Psoas muscle (tissue), 8 donors: Measurements from ENCODE around the gene MARK2. TPM values are rescaled to one million over a fixed set of nuclear protein-coding genes. Genes with fewer than 3 reads are reported as not detected.

Experiments used
- ATAC-seq, 4 donors: fragments of 200-7000 bp; cut with Tn5 transposase; one replicate each; pipeline ENCODE4 v1.9.1; 2020; ENCODE audit warnings: moderate library complexity in 3 of 4, mild to moderate bottlenecking in 2 of 4
- DNase-seq, 2 donors: peaks; one replicate each; pipeline ENCODE4 v3.0.0-alpha.2; 2020
- H3K27ac ChIP-seq: fragments of 200-600 bp; one replicate; pipeline ENCODE4 v1.8.0; 2022
- H3K27me3 ChIP-seq, 3 donors: fragments of 200-600 bp in 1 of 3; one replicate each; pipeline versions ENCODE4 v1.6.1 to v1.8.0; 2013 to 2022; ENCODE audit warnings: low read length in 2 of 3, mild to moderate bottlenecking in 2 of 3, moderate library complexity in 1 of 3; ENCODE audit not compliant: insufficient read depth in 3 of 3
- H3K36me3 ChIP-seq, 2 donors: fragments of 200-600 bp in 1 of 2; one replicate each; pipeline versions ENCODE4 v1.6.1 to v1.8.0; 2013 to 2022; ENCODE audit warnings: low read depth in 1 of 2, mild to moderate bottlenecking in 1 of 2, moderate library complexity in 1 of 2; ENCODE audit not compliant: insufficient read depth in 1 of 2
- H3K4me1 ChIP-seq: fragments of 200-600 bp; one replicate; pipeline ENCODE4 v1.8.0; 2022
- H3K4me3 ChIP-seq: fragments of 200-600 bp; one replicate; pipeline ENCODE4 v1.8.0; 2022; ENCODE audit warnings: mild to moderate bottlenecking
- H3K9me3 ChIP-seq: fragments of 200-600 bp; one replicate; pipeline ENCODE4 v1.8.0; 2022
- CTCF ChIP-seq: fragments of 200-600 bp; IDR thresholded peaks from one replicate; pipeline ENCODE4 v1.8.0; 2022; ENCODE audit warnings: antibody characterized with exemption
- WGBS, 3 donors: extraction: QIAGEN DNeasy Blood & Tissue Kit; methylation state at CpG; one replicate each; pipeline versions ENCODE4 v1.1.6 to v1.1.7; 2013; 5-methylcytosine and 5-hydroxymethylcytosine counted together
- intact Hi-C, 2 donors: fragments of 100-400 bp; cut with DNase I; formaldehyde crosslinking; loops; one replicate each; pipeline versions ENCODE4 v1.11.0 to v1.14.2; 2022
- polyA plus RNA-seq, 3 donors: library from polyadenylated mRNA; stranded (reverse); fragments of 200-250 nt; gene quantifications; one replicate each; pipeline ENCODE4 v1.2.3, GENCODE V29; 2013
- total RNA-seq, 4 donors: library from RNA; stranded (reverse); fragmentation: NEBNext Ultra II Directional in 2 of 4; extraction: Animal tissue kit (Norgen Biotek cat#: 25700) in 2 of 4; gene quantifications; one replicate each; pipeline versions ENCODE4 v1.2.1 to v1.2.4, GENCODE V29; 2021 to 2023
- donor health status: healthy with polysubstance abuse.
- donor health status: DM: no; HTN: no; CAD: no; lungs with moderate emphysema.
- donor health status: Bipolar disorder and iron deficiency.
- donor health status: healthy.
- donor health status: DM: yes; HTN: yes; CAD: no.
- donor health status: DM: no; HTN: no; CAD: no.
- donor health status: DM: no; HTN: no; CAD: no.
- donor health status: DM: yes; HTN: yes; CAD: no.

Gene MARK2
- total and polyA plus RNA-seq, 7 donors = 11.7 to 24.9 (median 22.2) TPM

GRCh38 chr11:63911440-63911839, 72.5 kb downstream of the MARK2 start:
- intact Hi-C loops = no loop called here
- Histone ChIP-seq H3K27ac (no peak overlapping the region), H3K4me1 (peaks cover 7% of the 10 kb centered on the region), H3K9me3 (no peaks in the 10 kb centered on the region), H3K4me3 (no peak overlapping the region), H3K27me3 (no peaks in the 10 kb centered on the region), H3K36me3 (peaks cover 0 to 36% of the 10 kb centered on the region in 2 donors)
- WGBS, 3 donors = 52 to 77% (median 56%) methylated on average over 8 of the region's 8 CpGs
- TF ChIP-seq CTCF = no peak
- peak; percentile 27 to 66 for DNase-seq
- no peak for ATAC-seq

DNA sequence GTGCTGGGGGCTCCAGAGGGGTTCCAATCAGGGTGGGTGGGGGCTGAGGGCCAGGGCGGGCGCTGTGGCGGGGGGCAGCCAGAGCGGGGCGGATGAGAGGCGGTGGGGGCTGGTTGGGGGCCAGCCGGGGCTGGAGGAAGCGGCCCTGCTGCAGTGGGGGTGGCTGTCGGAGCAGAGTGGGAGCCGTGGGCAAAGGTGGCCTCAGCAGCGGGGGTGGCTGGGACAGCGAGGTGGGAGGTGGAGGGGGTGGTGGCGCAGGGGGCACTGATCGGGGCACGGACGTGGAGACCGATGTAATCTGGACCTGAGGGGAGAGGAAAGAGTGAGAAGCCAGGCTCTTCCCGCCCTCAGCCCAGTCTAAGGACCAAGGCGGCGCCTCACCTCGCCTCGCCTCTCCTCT, 73.0 kb downstream of the MARK2 start:
- H3K27me3 ChIP-seq = no peaks in the 10 kb centered on the region
- no peak for TF ChIP-seq CTCF
- ATAC-seq (no peak), DNase-seq (no peak)
- H3K9me3 ChIP-seq = no peaks in the 10 kb centered on the region
- no peak overlapping the region for H3K27ac ChIP-seq
- H3K36me3 ChIP-seq = peaks cover 0 to 32% of the 10 kb centered on the region in 2 donors
- peaks cover 9% of the 10 kb centered on the region for H3K4me1 ChIP-seq
- intact Hi-C loops = no loop called here
- WGBS, 3 donors = 88 to 91% (median 89%) methylated on average over 12 to 22 of the region's 22 CpGs
- H3K4me3 ChIP-seq = no peak overlapping the region

DNA sequence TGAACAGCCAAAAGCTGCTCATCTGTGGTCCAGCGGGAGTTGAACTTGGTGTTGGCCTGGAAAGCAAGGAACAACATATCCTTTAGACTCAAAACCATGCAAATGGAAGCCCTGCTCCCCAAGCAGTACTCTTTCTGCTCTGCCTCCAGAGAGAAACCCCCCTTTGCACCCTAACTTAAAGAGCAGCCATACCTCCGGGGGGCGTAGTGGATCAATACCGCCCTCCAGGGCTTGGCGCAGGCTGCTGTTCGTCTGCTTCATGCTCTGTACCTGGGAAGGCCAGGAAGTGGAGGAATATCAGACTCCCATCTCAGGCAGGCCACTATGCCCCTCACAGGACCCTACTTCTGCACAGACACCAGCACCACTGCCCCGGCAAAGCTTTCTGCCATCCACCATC, 73.8 kb downstream of the MARK2 start:
- intact Hi-C loops = no loop called here
- H3K4me1 ChIP-seq = peaks cover 13% of the 10 kb centered on the region
- H3K27me3 ChIP-seq = no peaks in the 10 kb centered on the region
- WGBS, 3 donors = 83 to 92% (median 87%) methylated on average over 7 of the region's 7 CpGs
- H3K4me3 ChIP-seq = no peak overlapping the region
- DNase-seq = no peak
- no peaks in the 10 kb centered on the region for H3K9me3 ChIP-seq
- H3K36me3 ChIP-seq = peaks cover 0 to 24% of the 10 kb centered on the region in 2 donors
- TF ChIP-seq CTCF = no peak
- ATAC-seq = no peak
- no peak overlapping the region for H3K27ac ChIP-seq

DNA sequence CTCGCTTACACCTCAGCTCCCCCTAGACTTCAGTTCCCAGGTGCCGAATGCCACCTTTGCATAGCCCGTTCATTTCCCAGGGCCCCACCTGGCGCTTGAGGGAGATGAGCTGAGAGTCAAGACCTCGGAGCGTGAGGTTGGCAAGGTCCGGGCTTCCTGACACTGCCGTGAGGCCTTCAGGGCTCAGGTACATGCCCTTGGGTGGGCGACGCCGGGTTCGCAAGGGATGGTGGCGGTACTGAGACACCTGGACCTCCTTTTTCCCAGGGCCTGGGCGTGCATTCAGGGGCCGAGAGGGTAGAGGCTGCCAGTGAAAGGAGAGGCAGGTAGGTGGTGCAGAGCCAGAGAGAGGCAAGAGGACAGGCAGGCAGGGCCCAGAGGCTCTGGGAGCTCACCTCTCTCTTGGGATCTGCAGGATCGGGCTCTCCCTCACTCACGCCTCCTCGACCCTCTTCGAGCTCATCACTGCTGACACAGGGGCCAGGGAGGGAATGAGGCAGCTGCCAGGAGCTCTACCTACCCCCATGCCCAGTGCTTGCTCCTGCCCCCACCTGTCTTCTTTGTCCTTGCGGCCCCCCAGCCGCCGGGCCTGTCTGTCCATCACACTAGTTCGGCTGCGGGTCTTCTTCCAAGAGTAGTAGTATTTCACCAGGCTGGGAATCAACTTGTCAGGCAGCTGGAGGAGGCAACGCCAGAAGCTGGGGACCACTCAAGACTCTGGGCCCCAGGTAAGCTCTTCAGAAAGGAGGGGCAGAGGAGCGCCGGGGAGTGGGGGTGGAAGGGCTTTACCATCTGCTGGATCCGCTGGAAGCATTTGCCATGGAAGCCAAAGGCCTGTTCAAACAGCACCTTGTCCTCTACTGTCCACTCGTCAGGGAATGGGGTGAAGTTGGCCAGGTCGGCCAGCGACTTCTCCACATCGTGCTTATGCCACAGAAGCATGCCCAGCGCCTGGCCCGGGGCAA, 75.2 kb downstream of the MARK2 start:
- no peaks in the 10 kb centered on the region for H3K9me3 ChIP-seq
- DNase-seq = no peak
- TF ChIP-seq CTCF = no peak
- H3K4me3 ChIP-seq = no peak overlapping the region
- H3K27me3 ChIP-seq = no peaks in the 10 kb centered on the region
- no peak overlapping the region for H3K27ac ChIP-seq
- ATAC-seq = no peak
- peaks cover 0 to 11% of the 10 kb centered on the region in 2 donors for H3K36me3 ChIP-seq
- 87 to 91% (median 89%) methylated on average over 31 to 34 of the region's 34 CpGs for WGBS, 3 donors
- intact Hi-C loops = no loop called here
- peaks cover 23% of the 10 kb centered on the region for H3K4me1 ChIP-seq
